ENCODE results near the gene SMARCC2. TPM values are rescaled to one million over a fixed set of nuclear protein-coding genes. Genes with fewer than 3 reads are reported as not detected.

Gene SMARCC2
- 72.1 and 75.0 TPM in 2 replicates for total RNA-seq

DNA sequence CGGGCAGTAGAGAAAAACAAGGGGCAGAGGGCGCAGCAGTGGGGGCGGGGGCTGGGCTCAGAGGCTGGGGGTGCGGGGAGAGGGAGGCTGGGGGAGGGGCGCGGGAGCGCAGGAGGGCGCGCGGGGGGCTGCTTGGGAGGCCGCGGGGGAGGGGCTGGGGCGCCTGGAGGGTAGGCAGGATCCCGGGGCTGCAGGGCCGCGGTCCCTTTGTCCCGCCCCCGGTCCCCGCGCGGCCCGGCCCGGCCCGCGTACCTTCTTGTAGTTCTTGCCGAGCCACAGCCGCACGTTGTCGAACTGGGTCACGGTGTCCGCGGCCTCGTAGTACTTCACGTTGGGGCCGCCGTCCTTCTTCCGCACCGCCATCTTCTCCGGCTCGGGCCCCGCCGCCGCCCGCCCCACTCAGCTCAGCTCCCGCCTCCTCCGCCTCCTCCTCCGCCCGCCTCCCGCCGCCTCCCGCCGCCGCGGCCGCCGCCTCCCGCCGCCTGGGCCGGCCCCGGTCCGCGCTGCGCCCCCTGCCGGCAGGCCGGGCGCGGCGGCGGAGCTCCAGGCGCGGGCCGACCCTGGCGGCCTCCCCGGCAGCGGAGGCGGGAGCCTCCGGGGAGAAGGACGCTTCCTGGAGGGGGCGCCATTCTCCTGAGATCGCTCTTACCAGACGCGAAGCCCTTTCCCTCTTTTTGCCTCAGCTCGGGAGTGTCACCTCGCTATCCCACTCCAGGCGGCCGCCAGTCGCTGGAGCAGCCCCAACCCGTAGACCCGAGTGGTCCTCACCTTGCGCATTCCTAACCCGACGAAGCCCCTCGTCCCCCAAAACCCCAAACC lies at the start of gene SMARCC2:
TSS of gene SMARCC2 (minus strand) at position 385 of the 819 bp plus-strand sequence. CDS start at position 363, 22 bp downstream.

DNA sequence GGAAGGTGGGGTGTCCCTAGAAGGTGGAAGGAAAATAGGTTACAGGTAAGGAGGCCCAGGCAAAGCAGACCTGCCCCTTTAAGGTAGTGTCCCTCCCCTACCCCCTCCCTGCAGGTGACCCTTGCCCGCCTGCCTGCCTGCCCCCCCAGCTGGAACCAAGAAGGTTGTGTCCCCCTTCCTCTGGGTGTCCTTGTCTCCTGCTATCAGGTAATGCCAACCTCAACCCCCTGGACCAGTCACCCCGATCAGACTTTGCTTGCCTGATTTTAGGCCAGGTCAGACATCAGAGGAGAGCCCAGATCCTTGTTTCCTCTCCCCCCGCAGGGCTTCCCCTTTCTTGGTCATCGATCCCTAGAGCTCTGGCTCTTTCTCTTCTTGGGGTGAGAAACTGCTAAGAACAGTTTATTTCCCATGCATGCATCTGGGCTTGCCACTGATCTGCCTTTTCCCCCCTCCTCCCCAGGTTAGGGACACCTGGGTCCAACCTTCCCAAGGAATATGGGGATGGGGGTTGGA lies 40.7 kb upstream of the SMARCC2 start, which contains the start of gene SLC39A5:
TSS of gene SLC39A5 (plus strand) at position 136 of the 516 bp plus-strand sequence. CDS start 1,224 bp downstream, outside the sequence.

DNA sequence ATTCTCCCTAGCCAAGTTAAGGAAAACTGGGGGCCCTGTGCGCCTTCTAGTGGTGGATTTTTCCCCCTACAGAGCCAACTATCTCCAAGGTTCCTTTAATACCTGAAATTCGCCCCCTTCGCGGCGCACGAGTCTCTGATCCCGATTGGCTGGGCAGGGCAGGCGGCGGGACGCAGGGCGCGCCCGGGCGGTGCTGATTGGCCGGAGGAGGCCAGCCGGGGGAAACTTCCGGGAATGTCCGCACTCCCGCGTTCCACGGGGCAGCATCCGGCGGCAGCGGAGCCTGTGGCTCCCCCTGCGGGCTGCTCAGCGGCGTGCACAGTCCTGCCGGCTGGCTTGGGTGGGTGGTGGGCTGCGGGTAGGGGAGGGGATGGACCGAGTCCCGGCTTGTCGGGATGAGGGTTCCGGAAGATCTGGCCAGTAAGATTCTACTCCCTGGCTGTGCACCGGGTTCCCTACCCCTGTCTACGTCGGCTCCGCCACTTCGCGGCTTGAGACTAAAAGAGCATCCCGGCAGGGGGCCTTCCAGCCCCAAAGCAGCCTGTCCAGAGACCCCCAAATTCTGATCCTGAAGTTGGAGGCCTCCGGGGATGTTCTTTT lies 34.9 kb upstream of the SMARCC2 start, which contains the start of gene NABP2:
TSS of gene NABP2 (plus strand) at position 241 of the 600 bp plus-strand sequence. CDS start 515 bp downstream, outside the sequence.

DNA sequence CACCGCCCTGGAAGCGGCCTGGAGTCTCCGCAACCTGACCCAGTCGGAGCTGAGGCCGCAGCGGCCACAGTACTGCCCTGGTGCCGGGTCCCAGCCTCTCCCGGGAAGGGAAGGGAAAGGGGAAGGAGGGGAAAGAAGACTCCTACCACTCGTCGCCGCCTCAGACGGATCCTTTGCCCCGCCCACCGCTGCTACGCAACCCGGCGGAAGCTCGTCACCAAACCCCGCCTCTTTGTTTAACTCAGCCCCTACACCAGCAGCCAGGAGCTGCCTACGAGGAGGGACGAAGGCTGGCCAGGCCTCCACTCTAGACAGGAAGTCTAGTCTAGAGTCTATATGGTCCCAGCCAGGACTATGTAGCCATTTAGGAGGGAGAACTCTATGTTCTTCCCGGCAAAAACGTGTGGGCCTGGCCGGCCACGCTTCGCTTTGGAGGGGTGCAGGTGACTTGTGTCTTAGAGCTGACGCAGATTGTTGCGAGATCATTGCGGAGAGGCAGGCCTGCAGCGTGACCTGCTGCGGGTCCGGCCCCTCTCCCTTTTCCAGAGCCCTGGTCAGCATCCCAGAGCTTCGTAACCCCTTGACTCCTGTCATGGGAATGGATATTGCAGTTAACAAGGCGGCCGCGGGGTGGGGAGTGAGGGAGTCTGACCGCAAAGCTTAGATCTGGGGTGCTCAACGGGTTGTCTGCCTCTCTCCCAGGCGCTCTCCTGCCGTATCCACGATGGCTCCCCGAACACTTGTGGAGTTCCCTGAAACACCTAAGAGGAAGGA lies 32.7 kb upstream of the SMARCC2 start, which contains the start of gene RNF41:
TSS of gene RNF41 (minus strand) at position 166 of the 774 bp plus-strand sequence. CDS start 7,875 bp downstream, outside the sequence.

DNA sequence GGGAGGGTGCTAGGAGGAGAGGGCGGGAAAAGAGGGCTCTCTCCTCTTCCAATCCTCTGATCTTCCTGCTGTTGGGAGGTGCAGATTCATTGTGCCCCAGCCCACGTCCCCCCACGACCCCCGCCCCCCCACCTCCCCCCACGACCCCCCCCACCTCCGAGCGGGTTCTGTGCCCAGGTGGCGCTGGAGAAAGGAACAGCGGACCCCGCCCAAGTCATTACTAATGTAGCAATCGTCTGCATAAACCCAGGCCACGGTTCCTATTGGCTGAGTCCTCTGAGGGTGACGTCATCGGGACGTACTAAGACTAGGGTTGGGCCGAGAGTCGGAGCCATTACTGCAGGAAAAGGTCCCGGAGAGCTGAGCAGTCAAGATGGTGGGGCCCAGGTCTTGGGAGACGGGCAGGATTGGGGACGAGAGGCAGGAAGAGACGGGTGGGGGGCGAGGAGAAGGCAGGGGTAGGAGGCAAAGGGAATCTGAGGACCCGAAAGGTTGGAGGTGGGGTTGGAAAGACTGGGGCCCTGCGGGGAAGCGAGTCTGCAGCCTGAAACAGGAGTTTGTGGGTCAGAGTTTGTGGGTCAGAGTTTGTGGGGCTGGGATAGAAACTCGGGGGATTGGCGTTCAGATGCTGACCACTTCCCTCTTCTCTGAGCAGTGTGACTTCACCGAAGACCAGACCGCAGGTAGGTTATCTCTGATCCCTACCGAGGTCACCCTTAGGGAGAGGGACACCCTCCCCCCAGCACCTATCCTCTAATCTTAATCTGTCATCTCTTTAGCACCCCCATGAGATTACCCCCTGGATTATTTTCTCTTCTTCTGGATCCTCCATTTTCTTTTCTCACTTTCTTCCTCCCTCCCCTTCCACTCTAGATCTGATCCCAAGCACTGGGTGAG lies 31.0 kb downstream of the SMARCC2 start, which contains the start of gene MYL6:
TSS of gene MYL6 (plus strand) at position 331 of the 897 bp plus-strand sequence. CDS start at position 374, 43 bp downstream.

DNA sequence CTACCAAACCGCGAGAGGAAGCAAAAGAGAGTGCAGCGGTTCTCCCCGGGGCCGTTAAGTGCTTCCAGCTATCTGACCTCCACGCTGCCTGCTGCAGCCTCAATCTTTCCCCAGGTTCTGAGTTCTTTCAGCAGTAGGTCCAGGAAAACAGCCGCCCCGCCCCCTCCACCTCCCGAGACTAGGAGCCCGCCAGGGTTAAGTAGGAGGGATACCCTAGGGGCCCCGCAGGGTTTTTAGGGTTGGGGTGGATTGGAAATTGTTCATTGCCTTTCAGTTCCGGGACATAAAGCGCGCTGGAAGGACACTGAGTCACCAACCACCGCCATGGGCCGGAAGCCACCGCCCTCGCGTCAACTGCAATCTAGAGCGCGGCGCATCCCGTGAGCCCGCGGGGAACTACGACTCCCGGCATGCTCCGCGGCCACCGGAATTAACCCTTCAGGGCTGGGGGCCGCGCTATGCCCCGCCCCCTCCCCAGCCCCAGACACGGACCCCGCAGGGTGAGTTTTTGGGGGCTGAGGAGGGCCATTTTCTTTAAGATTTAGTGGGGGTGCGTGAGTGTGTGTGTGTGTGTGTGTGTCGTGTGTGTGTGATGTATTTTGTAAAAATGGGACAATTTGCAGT lies 37.0 kb downstream of the SMARCC2 start, which contains the start of gene MYL6B:
TSS of gene MYL6B (plus strand) at position 456 of the 624 bp plus-strand sequence. CDS start 1,332 bp downstream, outside the sequence.

DNA sequence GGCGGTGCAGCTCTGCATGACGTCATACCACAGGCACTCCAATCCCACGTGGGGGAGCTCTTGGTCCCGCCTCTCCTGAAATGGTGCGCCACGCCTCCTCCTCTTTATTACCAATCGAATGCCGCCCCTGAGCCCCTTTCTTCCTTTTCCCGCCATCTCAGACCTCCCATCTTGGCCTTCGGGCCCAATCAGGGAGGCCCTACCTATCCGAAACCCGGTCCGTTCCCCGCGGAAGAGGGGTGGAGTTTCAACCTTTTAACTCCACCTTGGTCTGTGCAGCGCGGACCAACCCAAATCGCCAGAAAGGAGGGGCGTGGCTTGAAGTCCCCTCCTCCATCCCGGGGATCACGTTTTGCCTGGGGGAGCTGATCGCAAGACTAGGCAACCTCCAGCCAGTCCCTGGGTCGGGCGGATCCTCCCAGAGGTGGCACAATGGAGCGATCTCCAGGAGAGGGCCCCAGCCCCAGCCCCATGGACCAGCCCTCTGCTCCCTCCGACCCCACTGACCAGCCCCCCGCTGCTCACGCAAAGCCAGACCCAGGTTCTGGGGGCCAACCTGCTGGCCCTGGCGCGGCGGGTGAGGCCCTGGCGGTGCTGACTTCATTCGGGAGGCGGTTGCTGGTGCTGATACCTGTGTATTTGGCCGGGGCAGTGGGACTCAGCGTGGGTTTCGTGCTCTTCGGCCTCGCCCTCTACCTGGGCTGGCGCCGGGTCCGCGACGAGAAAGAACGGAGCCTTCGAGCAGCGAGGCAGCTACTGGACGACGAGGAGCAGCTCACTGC lies 61.2 kb downstream of the SMARCC2 start, which contains the start of gene ESYT1:
TSS of gene ESYT1 (plus strand) at position 380 of the 782 bp plus-strand sequence. CDS start at position 433, 53 bp downstream.

DNA sequence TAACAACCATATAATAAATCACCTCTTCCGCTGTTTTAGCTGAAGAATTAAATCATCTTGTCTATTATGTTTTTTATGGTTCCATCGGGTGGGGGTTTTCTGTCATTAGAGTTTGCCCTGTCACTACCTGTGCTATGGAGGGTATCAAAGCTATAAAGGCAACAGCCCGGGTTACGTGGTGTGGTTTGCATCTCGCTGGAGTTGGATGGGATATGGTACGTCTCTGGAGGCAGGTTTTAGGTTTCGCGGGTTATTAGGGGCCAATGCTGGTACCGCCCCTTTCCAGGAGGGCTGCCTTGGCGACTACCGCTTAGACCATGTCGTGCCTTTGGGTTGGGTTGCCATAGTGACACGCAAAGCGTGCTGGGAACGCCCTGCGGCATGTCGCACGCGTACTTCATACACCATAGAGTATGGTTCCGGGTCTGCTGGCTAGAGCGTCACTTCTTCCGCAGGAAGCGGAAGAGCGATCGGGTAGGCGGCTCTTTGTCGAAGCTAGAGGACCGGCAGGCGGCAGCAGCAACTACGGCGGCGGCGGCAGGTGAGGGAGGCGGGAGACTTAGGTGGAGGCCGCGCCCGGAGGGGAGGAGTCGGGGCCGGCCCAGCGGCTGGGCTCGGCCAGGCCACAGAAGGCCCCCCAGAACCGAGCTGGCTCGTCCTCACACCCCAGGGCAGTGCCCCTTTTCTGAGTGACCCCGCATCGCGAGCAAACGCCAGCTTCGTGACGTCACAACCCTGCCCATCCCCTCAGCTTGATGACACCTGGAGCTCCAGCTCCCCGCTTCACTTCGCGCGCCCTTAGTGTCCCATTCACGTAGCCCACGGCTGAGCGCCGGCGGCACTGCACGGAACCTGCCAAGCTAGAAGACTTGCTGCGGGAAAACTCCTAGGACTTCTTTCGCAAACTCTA lies 71.2 kb downstream of the SMARCC2 start, which contains the start of gene ZC3H10:
TSS of gene ZC3H10 (plus strand) at position 489 of the 910 bp plus-strand sequence. CDS start 2,297 bp downstream, outside the sequence.

DNA sequence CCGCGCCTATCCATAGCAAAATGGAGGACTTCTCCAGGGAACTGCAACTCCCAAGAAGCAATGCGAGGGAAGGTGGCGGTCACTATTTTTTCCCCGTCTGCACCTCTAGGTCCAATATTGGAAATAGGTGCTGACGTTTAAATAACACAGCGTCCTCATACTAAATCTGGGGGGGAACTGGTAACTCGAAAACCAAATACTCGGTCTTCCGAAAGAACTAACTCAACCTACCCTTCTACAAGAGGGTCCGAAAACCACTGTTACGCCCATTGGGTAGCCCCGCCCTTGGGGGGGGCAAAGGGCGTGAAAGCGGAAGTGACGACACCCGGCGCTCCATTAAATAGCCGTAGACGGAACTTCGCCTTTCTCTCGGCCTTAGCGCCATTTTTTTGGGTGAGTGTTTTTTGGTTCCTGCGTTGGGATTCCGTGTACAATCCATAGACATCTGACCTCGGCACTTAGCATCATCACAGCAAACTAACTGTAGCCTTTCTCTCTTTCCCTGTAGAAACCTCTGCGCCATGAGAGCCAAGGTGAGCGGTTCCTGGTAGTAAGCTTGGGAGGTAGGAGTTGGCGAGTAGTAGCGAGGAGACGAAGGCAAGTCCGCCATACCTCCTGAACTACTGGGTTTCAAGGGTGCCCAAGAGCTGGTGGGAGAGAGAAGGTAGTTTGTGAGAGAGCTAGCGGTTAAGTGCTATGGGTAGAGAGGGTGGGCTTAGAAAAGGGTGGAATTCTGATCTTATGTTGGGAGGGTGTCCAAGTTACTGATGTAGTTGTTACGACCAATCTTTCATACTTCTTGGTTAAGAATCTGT lies 72.8 kb downstream of the SMARCC2 start, which contains the start of gene RPL41:
TSS of gene RPL41 (plus strand) at position 367 of the 815 bp plus-strand sequence.

Other genes with a start within 250 kb of the SMARCC2 start
- 0.36 and 0.40 TPM in 2 replicates for gene PMEL, start 223.4 kb downstream of the SMARCC2 start, total RNA-seq
- gene CDK2, start 222.7 kb downstream of the SMARCC2 start, total RNA-seq = 43.2 and 53.2 TPM in 2 replicates
- 57.3 and 71.9 TPM in 2 replicates for gene RAB5B, start 215.4 kb downstream of the SMARCC2 start, total RNA-seq
- 19.5 and 24.8 TPM in 2 replicates for gene SUOX, start 192.2 kb downstream of the SMARCC2 start, total RNA-seq
- 1.3 and 1.9 TPM in 2 replicates for gene IKZF4, start 168.4 kb downstream of the SMARCC2 start, total RNA-seq
- 1,015 and 1,043 TPM in 2 replicates for gene RPS26, start 147.6 kb downstream of the SMARCC2 start, total RNA-seq
- gene ERBB3, start 109.3 kb downstream of the SMARCC2 start, total RNA-seq = 0.43 TPM in 1 of 2 replicates, not detected in the other
- 284 and 285 TPM in 2 replicates for gene PA2G4, start 84.9 kb downstream of the SMARCC2 start, total RNA-seq
- 2,466 and 4,153 TPM in 2 replicates for gene RPL41, start 72.8 kb downstream of the SMARCC2 start, total RNA-seq
- gene ZC3H10, start 71.2 kb downstream of the SMARCC2 start, total RNA-seq = 6.2 and 6.5 TPM in 2 replicates
- 259 and 330 TPM in 2 replicates for gene ESYT1, start 61.2 kb downstream of the SMARCC2 start, total RNA-seq
- gene MYL6B, start 36.9 kb downstream of the SMARCC2 start, total RNA-seq = 51.1 and 67.2 TPM in 2 replicates
- gene MYL6, start 31.1 kb downstream of the SMARCC2 start, total RNA-seq = 1,508 and 2,188 TPM in 2 replicates
- 95.6 and 123 TPM in 2 replicates for gene RNF41, start 32.4 kb upstream of the SMARCC2 start, total RNA-seq
- 30.7 and 34.0 TPM in 2 replicates for gene NABP2, start 34.9 kb upstream of the SMARCC2 start, total RNA-seq
- gene SLC39A5, start 40.6 kb upstream of the SMARCC2 start, total RNA-seq = not detected in 2 replicates
- 19.9 and 25.0 TPM in 2 replicates for gene ANKRD52, start 68.9 kb upstream of the SMARCC2 start, total RNA-seq
- gene COQ10A, start 77.5 kb upstream of the SMARCC2 start, total RNA-seq = 8.6 and 9.2 TPM in 2 replicates
- 238 and 262 TPM in 2 replicates for gene CS, start 110.8 kb upstream of the SMARCC2 start, total RNA-seq
- 86.9 and 93.8 TPM in 2 replicates for gene CNPY2, start 126.5 kb upstream of the SMARCC2 start, total RNA-seq
- gene PAN2, start 144.5 kb upstream of the SMARCC2 start, total RNA-seq = 13.3 and 18.8 TPM in 2 replicates
- gene IL23A, start 149.4 kb upstream of the SMARCC2 start, total RNA-seq = not detected in 2 replicates
- 67.8 and 71.0 TPM in 2 replicates for gene STAT2, start 170.6 kb upstream of the SMARCC2 start, total RNA-seq
- gene APOF, start 173.4 kb upstream of the SMARCC2 start, total RNA-seq = not detected in 2 replicates